ENCODE data around the gene BLOC1S4. TPM values are rescaled to one million over a fixed set of nuclear protein-coding genes. Genes with fewer than 3 reads are reported as not detected.
"Not testable (repeated sequence)": the region's sequence is repeated elsewhere in the genome, so short reads cannot be mapped to it uniquely, and the experiment has no call there.

BLOC1S4 gene
- total RNA-seq, 1 experiment from 2014 or later, result 14.9 TPM

GRCh38 chr4:6755088-6755753, 39.2 kb downstream of the BLOC1S4 start:
- H3K23me2 ChIP-seq (ENCODE audit: insufficient read length, low read depth, low read length, poor library complexity, severe bottlenecking), result no peaks in the 10 kb centered on the region
- H2BK20ac ChIP-seq (ENCODE audit: low read depth, low read length, poor library complexity, severe bottlenecking), result no peak overlapping the region
- H3K27me3 ChIP-seq (ENCODE audit: insufficient read depth, low read length), result no peaks in the 10 kb centered on the region
- no peak overlapping the region for H3K4me3 Mint-ChIP-seq
- no peaks in the 10 kb centered on the region for H4K20me1 ChIP-seq (ENCODE audit: control insufficient read depth, insufficient read depth, insufficient read length)
- no peak overlapping the region for H2BK120ac ChIP-seq (ENCODE audit: low read depth, low read length, poor library complexity, severe bottlenecking)
- H3K9me3 Mint-ChIP-seq, result peaks cover 0 to 3% of the 10 kb centered on the region in 2 experiments; a peak in 1 of 5 replicates
- no peaks in the 10 kb centered on the region for H3K36me3 Mint-ChIP-seq (ENCODE audit: insufficient read depth in 1 of 3, low read depth in 3 of 3)
- peaks cover 7 to 17% of the 10 kb centered on the region in 2 experiments for H3K4me1 Mint-ChIP-seq
- H4K8ac ChIP-seq (replicated peaks; ENCODE audit: insufficient read length, low read depth, low read length), result no peak overlapping the region
- no peak overlapping the region for H3T11ph ChIP-seq (ENCODE audit: low read length)
- no peak overlapping the region for H2BK5ac ChIP-seq (ENCODE audit: insufficient read length, low read length)
- H2BK12ac ChIP-seq (ENCODE audit: insufficient read length, low read depth, low read length), result no peak overlapping the region
- no peak overlapping the region for H2AK5ac ChIP-seq (ENCODE audit: insufficient read length, low read length)
- H3K79me1 ChIP-seq (ENCODE audit: insufficient read depth, low read depth, low read length, poor library complexity, severe bottlenecking), result no peaks in the 10 kb centered on the region
- H3K23ac ChIP-seq (ENCODE audit: insufficient read length, low read depth, low read length), result no peak overlapping the region
- H3K9ac ChIP-seq (ENCODE audit: extremely low read depth, insufficient read length, low read length), result no peak overlapping the region
- no peak overlapping the region for H3K4me2 ChIP-seq (ENCODE audit: insufficient read depth, insufficient read length, low read length)
- H3K27ac Mint-ChIP-seq, result no peak overlapping the region
- H3K4ac ChIP-seq (ENCODE audit: low read depth, low read length), result no peak overlapping the region
- no peaks in the 10 kb centered on the region for H3K79me2 ChIP-seq (ENCODE audit: insufficient read depth, low read length)
- H2BK15ac ChIP-seq (ENCODE audit: low read depth, low read length), result no peak overlapping the region
- no peaks in the 10 kb centered on the region for H3K9me3 ChIP-seq (ENCODE audit: control insufficient read depth, low read depth, low read length)
- H2AFZ ChIP-seq (ENCODE audit: low read length), result no peak overlapping the region
- H3K27ac ChIP-seq (ENCODE audit: insufficient read length, low read depth, low read length), result no peak overlapping the region
- no peak overlapping the region for H3K18ac ChIP-seq (ENCODE audit: insufficient read length, low read depth, low read length)
- H3K56ac ChIP-seq (ENCODE audit: insufficient read length, low read depth, low read length), result no peak overlapping the region
- no peak for DNase-seq
- H4K5ac ChIP-seq (ENCODE audit: insufficient read length, low read depth, low read length), result no peak overlapping the region
- no CpG with 5 or more reads among the region's 5 CpGs for WGBS (ENCODE audit: extremely low coverage, insufficient read length, low lambda C conversion rate)
- H3K4me1 ChIP-seq (ENCODE audit: insufficient read depth, low read length), result no peaks in the 10 kb centered on the region
- no peak overlapping the region for H3K14ac ChIP-seq (ENCODE audit: insufficient read depth, low read length)
- no peak overlapping the region for H4K91ac ChIP-seq (ENCODE audit: insufficient read length, low read depth, low read length)
- peaks cover 3% of the 10 kb centered on the region; the same call in 1 of the 2 replicates for H3K27me3 Mint-ChIP-seq (ENCODE audit: low read depth)
- TF ChIP-seq CTCF (conservative IDR thresholded peaks at IDR 0.05), result no peak

GRCh38 chr4:6756345-6756744, 40.4 kb downstream of the BLOC1S4 start:
- H3K9ac ChIP-seq (ENCODE audit: extremely low read depth, insufficient read length, low read length); H3K23me2 ChIP-seq (ENCODE audit: insufficient read length, low read depth, low read length, poor library complexity, severe bottlenecking); H4K20me1 ChIP-seq (ENCODE audit: control insufficient read depth, insufficient read depth, insufficient read length); H3K27me3 Mint-ChIP-seq (ENCODE audit: low read depth); H3K9me3 Mint-ChIP-seq; H3T11ph ChIP-seq (ENCODE audit: low read length); H2BK5ac ChIP-seq (ENCODE audit: insufficient read length, low read length); H3K27ac ChIP-seq (ENCODE audit: insufficient read length, low read depth, low read length); H2AK5ac ChIP-seq (ENCODE audit: insufficient read length, low read length); H3K36me3 Mint-ChIP-seq (ENCODE audit: insufficient read depth in 1 of 3, low read depth in 3 of 3); H3K27me3 ChIP-seq (ENCODE audit: insufficient read depth, low read length); H4K91ac ChIP-seq (ENCODE audit: insufficient read length, low read depth, low read length); H3K4me3 Mint-ChIP-seq; H3K4me2 ChIP-seq (ENCODE audit: insufficient read depth, insufficient read length, low read length); H3K14ac ChIP-seq (ENCODE audit: insufficient read depth, low read length); H3K56ac ChIP-seq (ENCODE audit: insufficient read length, low read depth, low read length); H3K4ac ChIP-seq (ENCODE audit: low read depth, low read length); H2BK12ac ChIP-seq (ENCODE audit: insufficient read length, low read depth, low read length); H3K18ac ChIP-seq (ENCODE audit: insufficient read length, low read depth, low read length); H3K9me3 ChIP-seq (ENCODE audit: control insufficient read depth, low read depth, low read length); H2BK15ac ChIP-seq (ENCODE audit: low read depth, low read length); H3K79me1 ChIP-seq (ENCODE audit: insufficient read depth, low read depth, low read length, poor library complexity, severe bottlenecking); H4K8ac ChIP-seq (replicated peaks; ENCODE audit: insufficient read length, low read depth, low read length); DNase-seq; H4K5ac ChIP-seq (ENCODE audit: insufficient read length, low read depth, low read length); H3K79me2 ChIP-seq (ENCODE audit: insufficient read depth, low read length); H3K27ac Mint-ChIP-seq; H2BK20ac ChIP-seq (ENCODE audit: low read depth, low read length, poor library complexity, severe bottlenecking); H2BK120ac ChIP-seq (ENCODE audit: low read depth, low read length, poor library complexity, severe bottlenecking); H2AFZ ChIP-seq (ENCODE audit: low read length); H3K4me1 ChIP-seq (ENCODE audit: insufficient read depth, low read length); H3K23ac ChIP-seq (ENCODE audit: insufficient read length, low read depth, low read length): not testable (repeated sequence)
- no CpG with 5 or more reads among the region's 6 CpGs for WGBS (ENCODE audit: extremely low coverage, insufficient read length, low lambda C conversion rate)
- peaks cover 7 to 17% of the 10 kb centered on the region in 2 experiments for H3K4me1 Mint-ChIP-seq
